Prostate gland (tissue), 2 donors: ENCODE data around the gene LCE3B.

Experiments used
- POLR2A ChIP-seq: fragments of 450-650 bp; IDR thresholded peaks from one replicate; pipeline ENCODE4 v1.6.1; 2016; ENCODE audit warnings: antibody characterized with exemption, mild to moderate bottlenecking
- POLR2AphosphoS5 ChIP-seq: sonication (generic); formaldehyde crosslinking; IDR thresholded peaks from one replicate; pipeline ENCODE4 v1.6.1; 2017; ENCODE audit warnings: antibody characterized with exemption
- TF ChIP-seq, protein P1 (sequence below), 4 experiments: fragments of 200-600 bp in 2 of 4; fragments of 450-650 bp in 2 of 4; sonication (generic) in 2 of 4; IDR thresholded peaks; 1 replicate in 3 of 4; 2 replicates in 1 of 4; pipeline ENCODE4 v1.5.1; 2016 to 2019; ENCODE audit warnings: antibody characterized with exemption in 4 of 4, mild to moderate bottlenecking in 2 of 4, moderate library complexity in 2 of 4

DNA sequence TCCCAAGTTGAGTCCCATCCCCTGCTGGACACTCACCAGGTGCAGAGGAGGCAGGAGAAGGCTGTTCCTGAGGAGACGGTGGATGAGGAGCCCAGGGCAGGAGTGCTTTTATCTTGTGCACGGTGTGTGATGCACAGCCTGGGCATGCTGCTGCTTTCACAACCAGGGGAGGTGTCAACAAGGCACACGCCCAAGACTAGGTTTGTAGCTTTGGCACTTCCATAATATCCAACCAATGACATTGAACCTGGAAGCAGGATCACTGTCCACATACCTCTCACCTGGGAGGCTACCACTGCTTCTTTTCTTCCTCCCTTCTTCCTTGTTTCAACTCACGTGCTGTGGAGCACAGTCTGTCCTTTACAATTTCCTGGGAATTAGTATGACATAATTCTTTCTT, 33.2 kb upstream of the LCE3B start, which contains the start of gene LCE3D:
- TF ChIP-seq, protein P1, sequence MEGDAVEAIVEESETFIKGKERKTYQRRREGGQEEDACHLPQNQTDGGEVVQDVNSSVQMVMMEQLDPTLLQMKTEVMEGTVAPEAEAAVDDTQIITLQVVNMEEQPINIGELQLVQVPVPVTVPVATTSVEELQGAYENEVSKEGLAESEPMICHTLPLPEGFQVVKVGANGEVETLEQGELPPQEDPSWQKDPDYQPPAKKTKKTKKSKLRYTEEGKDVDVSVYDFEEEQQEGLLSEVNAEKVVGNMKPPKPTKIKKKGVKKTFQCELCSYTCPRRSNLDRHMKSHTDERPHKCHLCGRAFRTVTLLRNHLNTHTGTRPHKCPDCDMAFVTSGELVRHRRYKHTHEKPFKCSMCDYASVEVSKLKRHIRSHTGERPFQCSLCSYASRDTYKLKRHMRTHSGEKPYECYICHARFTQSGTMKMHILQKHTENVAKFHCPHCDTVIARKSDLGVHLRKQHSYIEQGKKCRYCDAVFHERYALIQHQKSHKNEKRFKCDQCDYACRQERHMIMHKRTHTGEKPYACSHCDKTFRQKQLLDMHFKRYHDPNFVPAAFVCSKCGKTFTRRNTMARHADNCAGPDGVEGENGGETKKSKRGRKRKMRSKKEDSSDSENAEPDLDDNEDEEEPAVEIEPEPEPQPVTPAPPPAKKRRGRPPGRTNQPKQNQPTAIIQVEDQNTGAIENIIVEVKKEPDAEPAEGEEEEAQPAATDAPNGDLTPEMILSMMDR (IDR thresholded peaks at IDR 0.05): no peak
- TF ChIP-seq POLR2AphosphoS5: no peak
- no peak for TF ChIP-seq POLR2A
